ENCODE results near the gene HMCN1. TPM values are rescaled to one million over a fixed set of nuclear protein-coding genes. Genes with fewer than 3 reads are reported as not detected.

HMCN1 gene
- total RNA-seq, 6 donors from 2014 or later: 15.7 to 43.3 (median 27.2) TPM

GRCh38 chr1:185920602-185921001, 186.4 kb downstream of the HMCN1 start:
- 50 to 57% methylated on average over 3 of the region's 3 CpGs for WGBS, 2 donors
- TF ChIP-seq EP300 (IDR thresholded peaks at IDR 0.05): no peak
- TF ChIP-seq CTCF (IDR thresholded peaks at IDR 0.05): no peak
- TF ChIP-seq POLR2AphosphoS5 (IDR thresholded peaks at IDR 0.05): no peak
- no peak for TF ChIP-seq POLR2A (IDR thresholded peaks at IDR 0.05)
- Histone ChIP-seq H3K9me3 (no peaks in the 10 kb centered on the region), H3K27me3 (no peaks in the 10 kb centered on the region), H3K36me3 (no peaks in the 10 kb centered on the region), H3K4me1 (no peaks in the 10 kb centered on the region), H3K27ac (no peak overlapping the region), H3K4me3 (no peak overlapping the region)
- DNase-seq: no peak
- ATAC-seq (ENCODE audit: low FRiP score in 2 of 2): no peak

- ATAC-seq (ENCODE audit: low FRiP score in 2 of 2) (no peak), DNase-seq (no peak)
- Histone ChIP-seq H3K27me3 (no peaks in the 10 kb centered on the region), H3K9me3 (no peaks in the 10 kb centered on the region), H3K36me3 (no peaks in the 10 kb centered on the region), H3K27ac (no peak overlapping the region), H3K4me3 (no peak overlapping the region), H3K4me1 (no peaks in the 10 kb centered on the region)
- 81 to 100% methylated on average over 1 of the region's 1 CpG for WGBS, 2 donors
- TF ChIP-seq CTCF (IDR thresholded peaks at IDR 0.05) (no peak), EP300 (IDR thresholded peaks at IDR 0.05) (no peak), POLR2A (IDR thresholded peaks at IDR 0.05) (no peak), POLR2AphosphoS5 (IDR thresholded peaks at IDR 0.05) (no peak)
These were observed 187.4 kb downstream of the HMCN1 start for GRCh38 chr1:185921636-185922035.

DNA sequence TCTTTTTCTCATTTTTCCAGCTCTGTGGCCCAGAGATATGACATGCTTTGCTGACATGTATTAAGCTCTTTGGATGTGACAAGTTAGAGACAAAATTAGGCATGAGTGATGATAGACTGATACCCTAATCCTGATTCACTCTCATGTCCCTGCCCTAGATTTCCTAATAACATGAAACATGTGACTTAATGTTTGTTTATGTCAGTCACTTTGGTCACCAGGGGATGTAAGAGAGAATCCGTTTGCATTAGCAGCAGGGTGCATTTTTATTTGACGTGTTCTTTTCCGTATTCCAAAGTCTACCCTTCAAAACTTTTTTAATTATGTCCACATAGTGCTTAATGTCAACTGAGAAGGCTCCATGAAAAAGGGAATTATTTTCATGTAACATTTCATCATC, 192.4 kb downstream of the HMCN1 start:
- no peaks in the 10 kb centered on the region for H3K27me3 ChIP-seq
- 59% methylated on average over 3 of the region's 3 CpGs for WGBS, 2 donors
- no peaks in the 10 kb centered on the region for H3K9me3 ChIP-seq
- H3K27ac ChIP-seq: peak overlapping the region in 2 of 4 donors; percentile 13 to 59
- H3K4me3 ChIP-seq: no peak overlapping the region
- DNase-seq (no peak), ATAC-seq (ENCODE audit: low FRiP score in 2 of 2) (peak in 1 of 2 donors; percentile 83)
- peaks cover 0 to 6% (median 0%) of the 10 kb centered on the region in 4 donors for H3K4me1 ChIP-seq
- H3K36me3 ChIP-seq: no peaks in the 10 kb centered on the region
- TF ChIP-seq POLR2AphosphoS5 (IDR thresholded peaks at IDR 0.05) (peak in 1 of 2 donors; percentile 63), EP300 (IDR thresholded peaks at IDR 0.05) (no peak)

GRCh38 chr1:185929776-185930175, 195.6 kb downstream of the HMCN1 start:
- Histone ChIP-seq H3K27ac (peak overlapping the region in 3 of 4 donors; percentile 34 to 54 (median 37)), H3K27me3 (no peaks in the 10 kb centered on the region), H3K4me3 (no peak overlapping the region), H3K36me3 (no peaks in the 10 kb centered on the region), H3K4me1 (peaks cover 0 to 6% (median 0%) of the 10 kb centered on the region in 4 donors), H3K9me3 (no peaks in the 10 kb centered on the region)
- ATAC-seq (ENCODE audit: low FRiP score in 2 of 2) (no peak), DNase-seq (no peak)
- no peak for TF ChIP-seq POLR2AphosphoS5 (IDR thresholded peaks at IDR 0.05)
- peak in 2 of 4 donors; percentile 26 to 62 for TF ChIP-seq EP300 (IDR thresholded peaks at IDR 0.05)
- WGBS, 2 donors: 47 to 60% methylated on average over 1 of the region's 1 CpG

DNA sequence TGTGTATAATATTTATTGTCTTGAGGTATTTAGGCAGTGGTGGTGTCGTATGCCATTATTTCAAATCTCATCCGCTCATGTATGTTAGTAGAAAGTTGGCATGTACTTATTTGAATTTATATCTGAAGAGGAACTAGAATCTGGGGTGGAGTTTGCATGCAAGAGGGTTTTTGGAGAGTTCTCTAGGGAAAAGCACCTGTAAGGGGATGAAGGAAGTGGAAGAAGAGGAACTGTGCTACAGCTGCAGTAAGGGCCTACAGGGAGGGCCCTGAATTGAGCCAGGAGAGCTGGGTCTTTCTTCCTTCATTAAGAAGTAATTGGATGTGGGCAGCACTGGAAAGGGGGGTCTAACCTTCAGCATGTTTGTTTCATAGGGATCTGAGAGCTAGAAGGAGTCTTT, 197.2 kb downstream of the HMCN1 start:
- H3K9me3 ChIP-seq: no peaks in the 10 kb centered on the region
- DNase-seq (no peak), ATAC-seq (ENCODE audit: low FRiP score in 2 of 2) (no peak)
- H3K27ac ChIP-seq: peak overlapping the region in 1 of 4 donors; percentile 13
- H3K27me3 ChIP-seq: no peaks in the 10 kb centered on the region
- H3K36me3 ChIP-seq: no peaks in the 10 kb centered on the region
- no peak for TF ChIP-seq EP300 (IDR thresholded peaks at IDR 0.05)
- no peak for TF ChIP-seq POLR2AphosphoS5 (IDR thresholded peaks at IDR 0.05)
- TF ChIP-seq CTCF (IDR thresholded peaks at IDR 0.05): no peak
- no peak for TF ChIP-seq POLR2A (IDR thresholded peaks at IDR 0.05)
- WGBS, 2 donors: 62 to 83% methylated on average over 2 of the region's 2 CpGs
- peaks cover 0 to 6% (median 0%) of the 10 kb centered on the region in 4 donors for H3K4me1 ChIP-seq
- no peak overlapping the region for H3K4me3 ChIP-seq

DNA sequence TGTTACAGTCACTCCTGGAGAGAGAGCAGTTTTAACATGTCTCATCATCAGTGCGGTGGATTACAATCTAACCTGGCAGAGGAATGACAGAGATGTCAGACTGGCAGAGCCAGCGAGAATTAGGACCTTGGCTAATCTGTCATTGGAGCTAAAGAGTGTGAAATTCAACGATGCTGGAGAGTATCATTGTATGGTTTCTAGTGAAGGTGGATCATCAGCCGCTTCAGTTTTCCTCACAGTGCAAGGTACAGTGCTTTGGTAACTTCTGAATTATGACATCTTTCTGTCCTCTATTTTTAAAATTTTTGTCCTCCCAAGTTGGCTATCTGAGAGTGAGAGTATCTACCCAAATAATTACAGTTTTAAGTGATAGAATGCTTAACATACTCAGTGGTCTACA, 199.4 kb downstream of the HMCN1 start:
- H3K36me3 ChIP-seq: no peaks in the 10 kb centered on the region
- H3K9me3 ChIP-seq: no peaks in the 10 kb centered on the region
- WGBS, 2 donors: 95 to 98% methylated on average over 4 of the region's 4 CpGs
- no peaks in the 10 kb centered on the region for H3K27me3 ChIP-seq
- TF ChIP-seq EP300 (IDR thresholded peaks at IDR 0.05): no peak
- no peak for TF ChIP-seq POLR2AphosphoS5 (IDR thresholded peaks at IDR 0.05)
- peaks cover 0 to 6% (median 0%) of the 10 kb centered on the region in 4 donors for H3K4me1 ChIP-seq
- no peak for ATAC-seq (ENCODE audit: low FRiP score in 2 of 2)
- H3K27ac ChIP-seq: no peak overlapping the region
- DNase-seq: no peak
- no peak overlapping the region for H3K4me3 ChIP-seq

Data from upper lobe of left lung (tissue), 6 donors.